H9 (cell line): ENCODE results near the gene PLA2G10. TPM values are rescaled to one million over a fixed set of nuclear protein-coding genes. Genes with fewer than 3 reads are reported as not detected.

Source experiments
- DNase-seq: peaks from one replicate; pipeline ENCODE4 v3.0.0-alpha.2; 2017
- H2AFZ ChIP-seq: one replicate; pipeline ENCODE4 v1.6.1; 2013; ENCODE audit warnings: mild to moderate bottlenecking, low read length, control low read depth, moderate library complexity
- H2AK5ac ChIP-seq: 2 replicates; pipeline ENCODE4 v1.6.1; 2013; ENCODE audit warnings: low read length, control low read depth, mixed read lengths; ENCODE audit not compliant: insufficient read length
- H2BK120ac ChIP-seq: one replicate; pipeline ENCODE4 v1.6.1; 2013; ENCODE audit warnings: low read depth, mild to moderate bottlenecking, low read length, control low read depth, inconsistent platforms; ENCODE audit not compliant: poor library complexity, severe bottlenecking
- H2BK12ac ChIP-seq: 2 replicates; pipeline ENCODE4 v1.6.1; 2013; ENCODE audit warnings: low read length, control low read depth, mixed read lengths, low read depth; ENCODE audit not compliant: insufficient read length
- H2BK15ac ChIP-seq: 2 replicates; pipeline ENCODE4 v1.6.1; 2013; ENCODE audit warnings: low read depth, low read length, control low read depth
- H2BK20ac ChIP-seq: one replicate; pipeline ENCODE4 v1.6.1; 2013; ENCODE audit warnings: low read depth, mild to moderate bottlenecking, low read length, control low read depth, inconsistent platforms; ENCODE audit not compliant: poor library complexity, severe bottlenecking
- H2BK5ac ChIP-seq: 2 replicates; pipeline ENCODE4 v1.6.1; 2013; ENCODE audit warnings: low read length, control low read depth, mixed read lengths; ENCODE audit not compliant: insufficient read length
- H3K14ac ChIP-seq: 2 replicates; pipeline ENCODE4 v1.6.1; 2013; ENCODE audit warnings: low read length, control low read depth; ENCODE audit not compliant: insufficient read depth
- H3K18ac ChIP-seq: 2 replicates; pipeline ENCODE4 v1.6.1; 2013; ENCODE audit warnings: low read depth, mild to moderate bottlenecking, mixed read lengths, low read length, control low read depth; ENCODE audit not compliant: insufficient read length
- H3K23ac ChIP-seq: 2 replicates; pipeline ENCODE4 v1.6.1; 2013; ENCODE audit warnings: low read length, control low read depth, mixed read lengths, low read depth; ENCODE audit not compliant: insufficient read length
- H3K23me2 ChIP-seq: 2 replicates; pipeline ENCODE4 v1.6.1; 2013; ENCODE audit warnings: low read depth, mild to moderate bottlenecking, mixed read lengths, low read length, control low read depth; ENCODE audit not compliant: insufficient read length, poor library complexity, severe bottlenecking
- H3K27ac ChIP-seq: 2 replicates; pipeline ENCODE4 v1.5.1; 2013; ENCODE audit warnings: low read length, control low read depth, mixed read lengths, low read depth; ENCODE audit not compliant: insufficient read length
- H3K27me3 ChIP-seq: 2 replicates; pipeline ENCODE4 v1.6.1; 2013; ENCODE audit warnings: low read length, control low read depth, inconsistent platforms; ENCODE audit not compliant: insufficient read depth
- H3K4ac ChIP-seq: 2 replicates; pipeline ENCODE4 v1.6.1; 2013; ENCODE audit warnings: low read depth, mild to moderate bottlenecking, control low read depth, inconsistent platforms, low read length, moderate library complexity
- H3K4me1 ChIP-seq: 2 replicates; pipeline ENCODE4 v1.6.1; 2013; ENCODE audit warnings: low read length, control low read depth, inconsistent platforms; ENCODE audit not compliant: insufficient read depth
- H3K4me2 ChIP-seq: 2 replicates; pipeline ENCODE4 v1.6.1; 2013; ENCODE audit warnings: low read length, control low read depth, mixed read lengths; ENCODE audit not compliant: insufficient read length, insufficient read depth
- H3K56ac ChIP-seq: 2 replicates; pipeline ENCODE4 v1.6.1; 2013; ENCODE audit warnings: low read depth, mild to moderate bottlenecking, mixed read lengths, low read length, control low read depth; ENCODE audit not compliant: insufficient read length
- H3K79me1 ChIP-seq: 2 replicates; pipeline ENCODE4 v1.6.1; 2013; ENCODE audit warnings: low read depth, mild to moderate bottlenecking, moderate library complexity, low read length, control low read depth, inconsistent platforms; ENCODE audit not compliant: insufficient read depth, poor library complexity, severe bottlenecking
- H3K79me2 ChIP-seq: 2 replicates; pipeline ENCODE4 v1.6.1; 2013; ENCODE audit warnings: low read length, control low read depth, inconsistent platforms; ENCODE audit not compliant: insufficient read depth
- H3K9ac ChIP-seq: 2 replicates; pipeline ENCODE4 v1.6.1; 2013; ENCODE audit warnings: low read length, control low read depth, mixed read lengths; ENCODE audit not compliant: insufficient read length; ENCODE audit errors: extremely low read depth
- H3K9me3 ChIP-seq: one replicate; pipeline ENCODE4 v1.6.1; 2013; ENCODE audit warnings: low read depth, low read length, inconsistent platforms; ENCODE audit not compliant: control insufficient read depth
- H3T11ph ChIP-seq: one replicate; pipeline ENCODE4 v1.6.1; 2013; ENCODE audit warnings: mild to moderate bottlenecking, low read length, control low read depth, inconsistent platforms
- H4K20me1 ChIP-seq: one replicate; pipeline ENCODE4 v1.6.1; 2013; ENCODE audit not compliant: control insufficient read depth, insufficient read length, insufficient read depth
- H4K5ac ChIP-seq: 2 replicates; pipeline ENCODE4 v1.6.1; 2013; ENCODE audit warnings: low read depth, mild to moderate bottlenecking, mixed read lengths, low read length, control low read depth; ENCODE audit not compliant: insufficient read length
- H4K8ac ChIP-seq: replicated peaks from 2 replicates; pipeline ENCODE4 v1.6.1; 2013; ENCODE audit warnings: low read length, control low read depth, mixed read lengths, low read depth; ENCODE audit not compliant: insufficient read length
- H4K91ac ChIP-seq: 2 replicates; pipeline ENCODE4 v1.6.1; 2013; ENCODE audit warnings: low read depth, mild to moderate bottlenecking, moderate library complexity, mixed read lengths, low read length, control low read depth; ENCODE audit not compliant: insufficient read length
- H3K27ac Mint-ChIP-seq, 3 experiments: 2 replicates in 2 of 3; 3 replicates in 1 of 3; pipeline ENCODE4 v1.8.0; 2020 to 2021; ENCODE audit warnings: mixed read lengths in 3 of 3, mild to moderate bottlenecking in 1 of 3, moderate library complexity in 1 of 3
- H3K27me3 Mint-ChIP-seq: 2 replicates; pipeline ENCODE4 v1.8.0; 2021; ENCODE audit warnings: low read depth, mild to moderate bottlenecking, moderate library complexity, mixed read lengths
- H3K36me3 Mint-ChIP-seq, 3 experiments: 2 replicates in 2 of 3; 3 replicates in 1 of 3; pipeline ENCODE4 v1.8.0; 2020 to 2021; ENCODE audit warnings: low read depth in 3 of 3, mixed read lengths in 3 of 3; ENCODE audit not compliant: insufficient read depth in 1 of 3
- H3K4me1 Mint-ChIP-seq, 2 experiments: 2 replicates each; pipeline ENCODE4 v1.8.0; 2020; ENCODE audit warnings: mixed read lengths in 2 of 2
- H3K4me3 Mint-ChIP-seq, 2 experiments: 2 replicates in 1 of 2; 3 replicates in 1 of 2; pipeline ENCODE4 v1.8.0; 2020 to 2021; ENCODE audit warnings: mild to moderate bottlenecking in 2 of 2, mixed read lengths in 2 of 2, moderate library complexity in 1 of 2
- H3K9me3 Mint-ChIP-seq, 2 experiments: 2 replicates in 1 of 2; 3 replicates in 1 of 2; pipeline ENCODE4 v1.8.0; 2020; ENCODE audit warnings: mild to moderate bottlenecking in 2 of 2, mixed read lengths in 2 of 2, moderate library complexity in 1 of 2
- CTCF ChIP-seq: fragments of 200-600 bp; sonication (generic); conservative IDR thresholded peaks from 3 replicates; pipeline ENCODE4 v1.8.0; 2021; ENCODE audit warnings: antibody characterized with exemption, mild to moderate bottlenecking
- WGBS: extraction: QIAGEN DNeasy Blood & Tissue Kit; methylation state at CpG from one replicate; pipeline ENCODE4 v1.1.7; 2013; ENCODE audit warnings: missing lambda C conversion rate, low lambda C conversion rate, mixed read lengths; ENCODE audit not compliant: insufficient read length; ENCODE audit errors: extremely low coverage; 5-methylcytosine and 5-hydroxymethylcytosine counted together
- total RNA-seq: library from RNA; stranded (reverse); gene quantifications from 2 replicates; pipeline ENCODE4 v1.2.1, GENCODE V29; 2021

Gene PLA2G10
- total RNA-seq, 1 experiment from 2014 or later: 2.2 TPM

- Histone ChIP-seq H3K79me2 (peaks cover 7% of the 10 kb centered on the region; the same call in 1 of the 2 replicates), H4K8ac (no peak overlapping the region), H2BK12ac (no peak overlapping the region), H3K27ac (no peak overlapping the region), H3K4me1 (no peaks in the 10 kb centered on the region; the same call in 1 of the 2 replicates), H4K91ac (no peak overlapping the region), H4K20me1 (no peaks in the 10 kb centered on the region), H3T11ph (no peak overlapping the region), H3K4me2 (peak overlapping the region; percentile 91), H4K5ac (no peak overlapping the region), H3K18ac (peak overlapping the region; percentile 95), H3K9me3 (no peaks in the 10 kb centered on the region), H3K14ac (peak overlapping the region; percentile 98), H3K23me2 (peaks cover 17% of the 10 kb centered on the region), H3K9ac (peak overlapping the region; percentile 91), H2AFZ (no peak overlapping the region), H3K4ac (peak overlapping the region; percentile 12; the same call in 1 of the 2 replicates), H2AK5ac (no peak overlapping the region), H2BK5ac (no peak overlapping the region), H3K23ac (no peak overlapping the region), H3K56ac (no peak overlapping the region), H2BK120ac (no peak overlapping the region), H3K27me3 (no peaks in the 10 kb centered on the region), H2BK15ac (no peak overlapping the region), H2BK20ac (no peak overlapping the region), H3K79me1 (peaks cover under 1% of the 10 kb centered on the region)
- DNase-seq: no peak
- peak overlapping the region; percentile 93 to 95 for H3K4me3 Mint-ChIP-seq
- TF ChIP-seq CTCF: no peak
- no peaks in the 10 kb centered on the region for H3K27me3 Mint-ChIP-seq
- WGBS: no CpG with 5 or more reads among the region's 17 CpGs
- H3K9me3 Mint-ChIP-seq: no peaks in the 10 kb centered on the region
- H3K27ac Mint-ChIP-seq: peak overlapping the region; percentile 97 to 99 (median 99)
- peaks cover 13 to 41% (median 41%) of the 10 kb centered on the region in 3 experiments; a peak in 6 of 7 replicates for H3K36me3 Mint-ChIP-seq
- H3K4me1 Mint-ChIP-seq: peaks cover 16 to 26% of the 10 kb centered on the region in 2 experiments
Measured at GRCh38 chr16:14629612-14629918, 64.5 kb downstream of the PLA2G10 start.
